Activated CD4-positive, alpha-beta T cell treated with anti-CD3 and anti-CD28 coated beads, Interleukin-2, Interleukin-4, amounts not matched to agents 100 ng/mL and 50 ng/mL, durations not matched to agents 16 hours and 8 hours (primary cell): ENCODE data around the gene CLPTM1L.
"Not testable (repeated sequence)": the region's sequence is repeated elsewhere in the genome, so short reads cannot be mapped to it uniquely, and the experiment has no call there.

Source experiments
- DNase-seq: peaks from one replicate; pipeline ENCODE4 v3.0.0-alpha.2; 2020; ENCODE audit warnings: low spot score

The CLPTM1L gene

GRCh38 chr5:1359713-1360112 lies 14.8 kb upstream of the CLPTM1L start:
- DNase-seq = no peak

DNA sequence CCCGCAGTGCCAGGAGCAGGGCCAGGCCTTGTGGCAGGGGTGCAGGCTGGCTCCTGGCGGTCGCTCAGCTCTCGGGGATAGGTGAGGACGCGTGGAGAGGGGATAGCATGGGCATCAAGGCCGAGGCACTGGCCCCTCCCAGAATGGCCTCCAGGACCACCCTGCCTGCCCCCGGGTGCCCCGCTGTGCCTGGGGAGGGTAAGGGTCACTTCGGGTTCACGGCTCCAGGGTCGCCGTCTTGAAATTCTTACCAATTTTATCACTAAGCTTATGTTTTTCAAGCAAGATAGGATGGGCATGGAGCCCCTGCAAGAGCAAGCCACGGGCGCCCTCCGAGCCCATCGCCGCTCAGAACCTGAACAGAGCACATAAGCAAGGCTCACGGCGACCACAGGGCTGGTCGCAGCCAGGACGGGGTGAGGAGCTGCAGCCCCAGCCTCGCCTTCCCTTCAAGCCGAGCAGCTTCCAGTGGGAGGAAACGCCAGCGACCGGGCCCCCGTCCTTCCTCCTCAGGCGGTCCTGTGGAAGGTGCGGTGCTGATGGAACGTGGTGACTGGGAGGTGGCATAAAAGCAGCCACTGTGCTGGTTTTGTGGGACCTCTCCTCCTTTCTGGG lies 14.2 kb upstream of the CLPTM1L start:
- no peak for DNase-seq

DNA sequence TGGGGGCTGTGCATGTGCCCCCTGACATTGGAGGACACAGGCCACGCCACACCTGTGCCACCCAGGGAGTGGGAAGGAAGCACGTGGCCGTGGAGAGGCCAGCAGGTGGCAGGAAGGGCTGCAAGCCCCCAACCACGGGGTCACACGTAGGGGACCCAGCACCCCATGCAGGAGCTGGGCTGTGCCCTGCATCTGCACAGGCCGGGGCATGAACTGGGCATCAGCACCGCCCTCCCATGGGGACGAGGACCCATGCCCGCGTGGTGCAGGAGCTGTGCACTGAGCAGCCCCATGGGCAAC lies 13.8 kb upstream of the CLPTM1L start:
- no peak for DNase-seq

GRCh38 chr5:1357946-1358725 lies 13.2 kb upstream of the CLPTM1L start:
- DNase-seq = no peak

DNA sequence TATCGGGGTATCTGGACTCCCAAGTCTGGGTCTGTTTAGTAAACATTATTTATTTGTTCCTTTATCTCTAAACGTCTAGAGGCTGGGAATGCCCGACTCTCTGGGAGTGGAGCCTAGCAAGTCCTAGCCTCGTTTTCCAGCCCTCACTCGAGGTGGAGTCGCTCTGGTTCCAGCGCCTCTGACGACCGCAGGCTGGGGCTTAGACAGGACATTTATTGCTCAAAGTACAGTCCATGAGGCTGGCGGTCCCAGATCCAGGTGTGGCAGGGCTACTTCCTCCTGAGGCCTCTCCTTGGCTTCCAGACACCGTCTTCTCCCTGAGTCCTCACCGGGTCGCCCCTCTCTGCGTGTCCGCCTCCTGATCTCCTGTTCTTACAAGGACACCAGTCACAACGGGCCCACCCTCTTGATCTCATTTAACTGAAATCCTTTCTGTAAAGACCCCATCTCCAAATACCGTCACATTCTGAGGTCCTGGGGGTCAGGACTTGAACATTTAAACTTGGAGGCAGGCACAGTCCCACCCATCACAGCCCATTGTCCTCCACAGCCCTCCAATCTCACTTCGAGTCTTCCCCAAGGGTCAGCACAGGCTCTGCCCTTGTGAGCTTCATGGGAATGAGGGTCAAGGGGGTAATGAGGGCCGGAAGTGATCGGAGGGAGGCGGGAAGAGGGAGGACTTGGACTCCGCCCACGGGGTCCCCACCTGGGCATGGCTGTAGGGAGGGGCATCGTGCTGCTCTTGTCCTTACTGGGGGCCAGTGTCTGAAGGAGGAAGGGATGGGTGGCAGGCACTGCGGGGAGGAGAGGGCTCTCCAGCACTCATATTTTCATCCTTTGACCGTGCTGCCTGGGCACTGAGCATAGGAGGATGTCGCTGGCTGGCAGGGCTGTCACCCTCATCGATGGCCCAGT lies 12.2 kb upstream of the CLPTM1L start:
- no peak for DNase-seq

- DNase-seq = no peak
Observed at GRCh38 chr5:1354576-1354975, 9.7 kb upstream of the CLPTM1L start.

DNA sequence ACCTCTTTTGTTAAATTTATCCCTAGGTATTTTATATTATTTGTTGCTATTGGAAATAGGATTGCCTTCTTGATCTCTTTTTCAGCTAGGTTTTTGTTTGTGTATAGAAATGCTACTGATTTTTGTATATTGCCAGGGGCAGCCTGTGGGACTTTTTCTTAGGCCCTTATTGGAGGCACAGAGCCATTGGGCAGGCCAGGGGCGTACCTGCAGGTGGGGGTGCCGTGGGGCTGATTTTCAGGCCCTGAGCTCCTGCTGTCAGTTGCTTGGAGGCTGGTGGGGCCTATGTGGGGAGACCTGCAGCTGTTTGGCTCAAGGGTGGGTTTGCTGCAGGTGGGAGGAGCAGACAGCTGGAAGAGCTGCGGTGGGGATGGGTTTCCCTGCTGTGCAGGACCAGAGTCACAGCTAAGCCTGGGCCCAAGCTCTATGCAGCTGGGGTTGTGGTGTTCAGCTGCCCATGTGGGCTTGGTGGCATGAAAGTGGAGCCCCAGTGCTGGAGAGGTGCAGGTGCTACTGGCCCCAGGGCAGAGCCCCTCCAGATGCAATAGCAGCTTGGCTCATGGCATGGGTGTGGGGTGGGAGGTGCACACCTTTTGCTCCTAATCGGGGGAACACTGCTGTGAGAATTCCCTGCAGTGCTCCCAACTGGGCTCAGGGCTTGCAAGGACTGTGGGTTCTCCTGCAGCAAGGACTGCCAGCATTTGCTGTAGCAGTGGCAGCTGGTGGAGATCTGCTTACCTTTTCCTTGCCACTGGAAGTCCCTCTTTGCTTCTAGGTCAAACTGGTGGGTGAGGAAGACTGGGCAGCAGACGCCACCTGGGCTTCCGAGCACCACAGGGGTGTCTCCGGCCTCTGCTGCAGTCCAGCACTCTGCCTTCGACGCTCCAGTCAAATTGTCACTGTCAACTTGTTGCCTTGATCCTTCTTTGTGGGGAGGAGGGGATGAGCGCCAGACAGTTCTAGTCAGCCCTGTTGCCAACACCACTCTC lies 7.6 kb upstream of the CLPTM1L start:
- no peak for DNase-seq

- DNase-seq = no peak
Observed at GRCh38 chr5:1351156-1351555, 6.3 kb upstream of the CLPTM1L start.

DNA sequence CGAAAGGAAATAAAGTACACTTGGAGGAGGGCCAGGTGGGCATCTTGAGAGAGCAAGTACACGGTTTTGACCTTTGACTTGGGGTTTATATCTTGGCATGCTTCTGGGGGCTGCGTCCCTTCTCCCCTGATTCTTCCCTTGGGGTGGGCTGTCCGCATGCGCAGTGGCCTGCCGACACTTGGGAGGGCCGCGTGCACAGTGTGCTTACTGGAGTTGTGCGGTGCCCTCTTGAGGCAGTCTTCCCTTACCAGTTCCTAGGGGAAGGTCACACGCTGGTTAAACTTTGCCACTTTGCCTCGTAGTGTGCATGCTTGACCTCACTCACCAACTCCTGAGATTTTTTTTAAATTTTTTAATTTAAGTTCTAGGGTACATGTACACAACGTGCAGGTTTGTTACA lies 4.3 kb upstream of the CLPTM1L start:
- DNase-seq = no peak

DNA sequence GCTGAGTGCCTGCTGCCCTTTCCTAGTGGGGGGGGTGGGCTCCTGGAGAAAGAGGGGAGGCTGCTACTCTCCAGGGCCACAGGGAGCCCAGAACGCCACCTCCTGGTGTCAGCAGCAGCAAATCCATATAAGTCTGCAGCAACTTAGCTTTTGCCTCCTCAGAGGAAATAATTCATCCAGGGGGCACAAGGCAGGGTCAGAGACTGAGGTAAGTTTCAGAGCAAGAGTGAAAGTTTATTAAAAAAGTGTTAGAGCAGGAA lies 4.0 kb upstream of the CLPTM1L start:
- DNase-seq = no peak

GRCh38 chr5:1347571-1347970 lies 2.7 kb upstream of the CLPTM1L start:
- DNase-seq = no peak

- no peak for DNase-seq
Observed at GRCh38 chr5:1346627-1347440, 1.9 kb upstream of the CLPTM1L start.

- DNase-seq = no peak
Observed at GRCh38 chr5:1345876-1346626, 1.2 kb upstream of the CLPTM1L start.

DNA sequence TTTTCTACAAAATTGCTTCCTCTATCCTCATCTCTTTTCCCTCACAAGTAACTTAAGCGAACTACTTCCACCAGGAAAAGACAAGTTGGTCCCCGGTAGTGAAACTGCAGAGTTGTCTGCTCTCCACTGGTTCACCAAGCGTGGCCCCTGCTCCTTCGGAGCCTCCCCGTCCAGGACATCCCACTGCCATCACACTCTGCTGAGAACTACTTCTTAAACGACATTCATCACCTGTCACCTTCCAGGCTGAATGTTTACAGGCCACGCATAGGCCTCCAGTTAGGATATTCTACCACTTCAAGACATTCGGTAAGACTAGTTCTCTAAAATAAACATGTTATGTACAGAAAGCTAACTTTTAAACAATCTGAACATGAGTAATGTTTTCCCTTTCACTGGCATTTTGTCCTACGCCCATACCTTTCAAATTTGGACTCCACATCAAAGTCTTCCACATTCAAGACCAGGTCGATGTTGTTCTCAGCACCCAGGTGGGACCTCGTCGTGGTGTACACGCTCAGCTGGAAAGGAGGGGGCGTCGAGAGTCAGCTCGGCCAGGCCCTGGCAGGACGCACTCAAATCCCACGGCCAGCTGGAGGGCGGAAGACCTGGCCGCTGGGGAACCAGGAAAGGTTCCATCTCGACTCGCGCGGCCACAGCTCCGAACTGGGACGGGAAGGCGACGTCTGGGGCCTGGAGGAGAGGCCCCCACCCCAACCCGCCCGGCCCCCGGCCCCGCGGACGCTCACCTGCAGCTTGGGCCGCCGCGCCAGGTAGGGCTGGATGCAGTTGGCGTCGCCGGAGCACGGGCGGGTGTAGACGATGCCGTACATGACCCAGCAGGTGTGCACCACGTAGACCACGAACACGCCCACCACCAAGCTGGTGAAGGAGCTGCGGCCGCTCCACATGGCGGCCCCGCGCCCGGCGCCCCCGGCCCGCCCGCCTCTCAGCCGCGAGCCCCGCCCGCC lies 683 bp downstream of the CLPTM1L start:
- DNase-seq = no peak

- DNase-seq = no peak
Observed at GRCh38 chr5:1343315-1343751, 1.6 kb downstream of the CLPTM1L start.

- not testable (repeated sequence) for DNase-seq
Observed at GRCh38 chr5:1342711-1343110, 2.2 kb downstream of the CLPTM1L start.

GRCh38 chr5:1342268-1342667 lies 2.6 kb downstream of the CLPTM1L start:
- DNase-seq = no peak

GRCh38 chr5:1341863-1342262 lies 3.0 kb downstream of the CLPTM1L start:
- no peak for DNase-seq

DNA sequence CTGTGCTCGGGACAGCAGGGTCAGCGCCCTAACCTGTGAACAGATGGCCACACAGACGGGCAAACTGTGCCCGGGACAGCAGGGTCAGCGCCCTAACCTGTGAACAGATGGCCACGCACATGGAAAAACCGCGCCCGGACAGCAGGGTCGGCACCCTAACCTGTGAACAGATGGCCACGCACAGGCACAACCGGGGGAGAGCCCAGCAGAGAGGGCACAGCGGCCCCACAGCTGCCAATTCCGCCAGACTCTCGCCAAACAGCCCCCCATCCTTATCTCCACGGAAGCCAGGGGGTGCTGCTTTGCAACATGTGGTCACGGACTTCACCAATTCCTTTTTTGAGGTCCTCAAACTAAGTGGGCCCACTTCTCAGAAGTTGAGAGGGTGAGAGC lies 5.1 kb downstream of the CLPTM1L start:
- not testable (repeated sequence) for DNase-seq
